ENCODE measurements around the gene ADGRG4. TPM values are rescaled to one million over a fixed set of nuclear protein-coding genes. Genes with fewer than 3 reads are reported as not detected.
"Not testable (repeated sequence)": the region's sequence is repeated elsewhere in the genome, so short reads cannot be mapped to it uniquely, and the experiment has no call there.

Gene ADGRG4
- polyA plus RNA-seq, 2 of the 4 experiments (the other 2 are of a cell fraction), result not detected

GRCh38 chrX:136438192-136438591 lies 137.4 kb downstream of the ADGRG4 start:
- Histone ChIP-seq H3K27ac (no peak overlapping the region), H3K9me3 (no peaks in the 10 kb centered on the region), H3K4me2 (no peak overlapping the region), H3K4me3 (no peak overlapping the region), H3K4me1 (no peaks in the 10 kb centered on the region)
- CTCF ChIA-PET, result no interaction called here
- no peak for TF ChIP-seq TFCP2L1 (CRISPR knock-in tag; IDR thresholded peaks at IDR 0.05)
- no peak for TF ChIP-seq BCL3 (IDR thresholded peaks at IDR 0.05)
- TF ChIP-seq, protein P1, sequence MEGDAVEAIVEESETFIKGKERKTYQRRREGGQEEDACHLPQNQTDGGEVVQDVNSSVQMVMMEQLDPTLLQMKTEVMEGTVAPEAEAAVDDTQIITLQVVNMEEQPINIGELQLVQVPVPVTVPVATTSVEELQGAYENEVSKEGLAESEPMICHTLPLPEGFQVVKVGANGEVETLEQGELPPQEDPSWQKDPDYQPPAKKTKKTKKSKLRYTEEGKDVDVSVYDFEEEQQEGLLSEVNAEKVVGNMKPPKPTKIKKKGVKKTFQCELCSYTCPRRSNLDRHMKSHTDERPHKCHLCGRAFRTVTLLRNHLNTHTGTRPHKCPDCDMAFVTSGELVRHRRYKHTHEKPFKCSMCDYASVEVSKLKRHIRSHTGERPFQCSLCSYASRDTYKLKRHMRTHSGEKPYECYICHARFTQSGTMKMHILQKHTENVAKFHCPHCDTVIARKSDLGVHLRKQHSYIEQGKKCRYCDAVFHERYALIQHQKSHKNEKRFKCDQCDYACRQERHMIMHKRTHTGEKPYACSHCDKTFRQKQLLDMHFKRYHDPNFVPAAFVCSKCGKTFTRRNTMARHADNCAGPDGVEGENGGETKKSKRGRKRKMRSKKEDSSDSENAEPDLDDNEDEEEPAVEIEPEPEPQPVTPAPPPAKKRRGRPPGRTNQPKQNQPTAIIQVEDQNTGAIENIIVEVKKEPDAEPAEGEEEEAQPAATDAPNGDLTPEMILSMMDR (IDR thresholded peaks at IDR 0.05), result no peak
- no peak for TF ChIP-seq HOXB5 (CRISPR knock-in tag; IDR thresholded peaks at IDR 0.05)
- TF ChIP-seq HOXA7 (CRISPR knock-in tag; IDR thresholded peaks at IDR 0.05), result no peak
- TF ChIP-seq EHF (CRISPR knock-in tag; IDR thresholded peaks at IDR 0.05), result no peak
- TF ChIP-seq JUNB (IDR thresholded peaks at IDR 0.05), result no peak
- TF ChIP-seq USF2 (IDR thresholded peaks at IDR 0.05), result no peak
- no peak for TF ChIP-seq HOXB13 (CRISPR knock-in tag; IDR thresholded peaks at IDR 0.05; ENCODE audit: low read depth)
- no peak for TF ChIP-seq CBX2 (IDR thresholded peaks at IDR 0.05; ENCODE audit: borderline replicate concordance, low read depth)
- no peak for TF ChIP-seq FOSB (CRISPR knock-in tag; IDR thresholded peaks at IDR 0.05)
- TF ChIP-seq RAD21 (conservative IDR thresholded peaks at IDR 0.05 in 1 of 2, IDR thresholded peaks at IDR 0.05 in 1 of 2), result no peak
- no peak for TF ChIP-seq RNF2 (IDR thresholded peaks at IDR 0.05; ENCODE audit: borderline replicate concordance, low read depth)
- no peak for DNase-seq (ENCODE audit: low read depth in 1 of 2, low spot score in 1 of 2)
- POLR2A ChIA-PET, result interaction anchor here (0.6 kb wide), 1 partner anchor 79 kb away, joined by 6 read pairs; no protein-coding TSS in a partner anchor
- peak; percentile 80 for FAIRE-seq
- 63% methylated on average over 3 of the region's 3 CpGs for WGBS (ENCODE audit: missing lambda C conversion rate)
- no peak for ATAC-seq

GRCh38 chrX:136445674-136446073 lies 144.9 kb downstream of the ADGRG4 start:
- CTCF ChIA-PET; ATAC-seq; FAIRE-seq; H3K4me2 ChIP-seq; H3K4me3 ChIP-seq; H3K4me1 ChIP-seq; H3K27ac ChIP-seq; H3K9me3 ChIP-seq; POLR2A ChIA-PET; DNase-seq (ENCODE audit: low read depth in 1 of 2, low spot score in 1 of 2): not testable (repeated sequence)
- WGBS (ENCODE audit: missing lambda C conversion rate), result 81% methylated on average over 11 of the region's 18 CpGs

- ChIA-PET POLR2A (no interaction called here), CTCF (no interaction called here)
- Histone ChIP-seq H3K4me1 (0 out of 3 replicates have a peak, but pooled peaks cover 3% of the 10 kb centered on the region), H3K27ac (no peak overlapping the region), H3K4me3 (no peak overlapping the region), H3K4me2 (no peak overlapping the region), H3K9me3 (no peaks in the 10 kb centered on the region)
- no peak for DNase-seq (ENCODE audit: low read depth in 1 of 2, low spot score in 1 of 2)
- WGBS (ENCODE audit: missing lambda C conversion rate), result 89% methylated on average over 6 of the region's 6 CpGs
- FAIRE-seq, result peak; percentile 98
- TF ChIP-seq CEBPB (IDR thresholded peaks at IDR 0.05) (no peak), PHF8 (IDR thresholded peaks at IDR 0.05; ENCODE audit: borderline replicate concordance, low read depth) (no peak), ZNF302 (CRISPR knock-in tag; IDR thresholded peaks at IDR 0.05) (no peak), HMGXB4 (CRISPR knock-in tag; IDR thresholded peaks at IDR 0.05; ENCODE audit: borderline replicate concordance) (no peak), NPAS2 (CRISPR knock-in tag; IDR thresholded peaks at IDR 0.05; ENCODE audit: borderline replicate concordance) (no peak), TP53 (CRISPR knock-in tag; IDR thresholded peaks at IDR 0.05) (no peak), KDM5A (IDR thresholded peaks at IDR 0.05) (no peak), EP300 (IDR thresholded peaks at IDR 0.05) (no peak), CBX8 (IDR thresholded peaks at IDR 0.05) (no peak)
- ATAC-seq, result no peak
These were observed 145.4 kb downstream of the ADGRG4 start for GRCh38 chrX:136446208-136446607.
